GM21423 (cell line): ENCODE measurements around the gene CFAP91.
A peak's percentile ranks its signal among the peaks of the same experiment; 100 is the strongest.

Experiments used
- ATAC-seq: cut with Tn5 transposase; IDR thresholded peaks from one replicate; pipeline ENCODE4 v1.9.1; 2021; ENCODE audit warnings: mild to moderate bottlenecking, moderate library complexity; ENCODE audit not compliant: unreplicated experiment

CFAP91 gene

DNA sequence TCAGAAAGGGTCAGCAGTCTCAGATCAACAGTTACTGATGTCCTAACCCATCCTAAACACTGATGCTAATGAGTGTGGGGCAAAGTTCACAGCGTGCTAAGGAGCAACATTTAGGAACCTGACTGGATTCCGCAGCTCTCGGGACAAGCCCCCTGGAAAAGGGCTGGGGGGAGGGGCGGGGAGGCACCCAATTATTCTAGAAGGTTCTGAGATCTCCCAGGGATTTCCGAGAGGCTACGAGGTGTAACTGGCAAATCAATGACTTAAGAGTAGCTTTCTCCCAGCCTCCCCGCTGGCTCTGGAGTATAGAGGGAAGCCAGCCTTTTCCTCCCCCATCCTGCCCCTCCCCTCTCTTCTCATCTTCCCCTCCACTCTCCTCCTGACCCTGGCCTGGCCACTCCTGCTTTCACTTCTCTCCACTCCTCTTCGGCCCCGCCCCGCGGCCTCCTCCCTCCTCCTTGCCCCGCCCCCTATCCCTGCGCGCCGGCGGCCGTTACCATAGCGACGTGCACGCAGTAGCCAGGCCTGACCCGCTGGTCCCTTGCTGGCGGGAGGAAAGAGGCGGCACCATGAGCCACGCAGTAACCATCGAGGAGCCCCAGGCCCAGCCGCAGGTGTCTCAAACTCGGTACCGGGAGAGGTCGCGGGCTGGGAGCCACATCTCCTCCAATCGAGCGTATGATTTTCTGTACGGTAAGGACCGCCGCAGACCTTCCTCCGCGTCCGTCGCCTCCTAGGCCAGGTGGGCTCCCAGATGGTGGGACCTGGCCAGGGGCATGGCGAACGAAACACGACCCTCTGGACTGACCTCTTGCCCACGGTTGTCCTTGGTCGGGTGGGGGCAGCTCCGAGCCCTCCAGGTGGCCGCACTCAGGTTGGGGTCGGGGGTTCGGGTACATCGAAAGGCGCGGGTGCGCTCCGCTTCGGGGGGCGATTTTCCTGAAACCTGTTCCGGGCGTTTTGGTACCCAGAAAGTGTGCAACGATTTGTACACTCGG lies at the start of gene CFAP91:
Gene CFAP91 (plus strand): TSS at position 493 of the 998 bp plus-strand sequence. CDS start 77 bp downstream, at position 570.
- ATAC-seq: peak; percentile 93

DNA sequence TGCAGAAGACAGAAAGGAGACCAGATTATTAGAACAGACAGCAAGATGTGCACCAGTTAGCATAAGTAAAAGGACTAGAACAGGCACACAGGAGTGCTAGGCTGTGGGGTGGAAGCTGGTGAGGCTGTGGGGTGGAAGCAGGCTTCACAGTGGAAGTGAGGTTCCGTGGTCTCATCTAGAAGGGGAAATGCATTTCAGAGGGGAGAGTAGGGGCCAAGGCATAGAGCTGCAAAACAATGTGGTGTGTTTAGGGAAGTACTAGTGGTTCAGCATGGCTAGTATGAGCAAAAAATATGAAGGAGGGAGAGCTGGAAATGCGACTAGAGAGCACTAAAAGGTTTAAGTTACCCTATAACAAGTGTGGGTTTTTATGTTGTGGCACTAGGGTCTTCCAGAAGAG lies 48.9 kb upstream of the CFAP91 start:
- no peak for ATAC-seq

DNA sequence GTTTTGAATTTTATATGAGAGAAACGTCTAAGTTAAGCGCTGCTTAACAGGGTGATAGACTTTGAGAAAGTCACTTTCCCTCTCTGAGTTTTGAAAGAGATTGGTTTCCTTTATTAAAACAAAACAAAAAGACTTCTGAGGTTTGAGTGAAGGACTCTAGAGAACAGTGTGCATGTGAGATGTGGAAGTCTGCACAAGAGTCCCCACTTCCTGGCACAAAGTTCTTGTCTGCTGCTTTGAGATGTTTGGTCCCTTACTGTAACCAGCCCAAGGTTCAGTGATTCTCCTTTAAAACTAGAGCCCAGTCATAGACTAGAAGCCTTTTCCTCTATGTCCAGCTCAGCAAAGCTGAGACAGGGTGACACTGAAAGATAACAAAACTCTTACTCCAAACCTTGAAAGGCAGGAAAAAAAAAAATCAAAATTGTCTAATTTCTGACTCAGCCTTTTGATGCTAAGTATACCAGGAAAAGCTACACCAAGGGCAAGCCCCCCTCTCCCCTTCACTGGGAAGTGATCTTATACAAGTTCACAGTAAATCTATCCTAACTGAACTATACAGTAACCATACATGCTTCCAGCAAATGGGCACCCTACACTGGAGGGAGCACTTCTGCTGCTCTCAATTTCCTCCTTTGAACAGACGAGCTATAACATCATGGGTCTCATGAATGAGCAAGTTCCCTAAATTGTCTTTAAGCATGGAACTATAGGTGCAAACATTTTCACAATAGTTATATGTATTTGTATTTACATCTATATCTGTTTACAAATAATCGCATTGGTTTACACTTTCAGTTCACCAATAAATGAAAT lies 44.7 kb upstream of the CFAP91 start:
- ATAC-seq: peak; percentile 59

GRCh38 chr3:119658994-119659393 lies 43.8 kb upstream of the CFAP91 start:
- ATAC-seq: no peak

DNA sequence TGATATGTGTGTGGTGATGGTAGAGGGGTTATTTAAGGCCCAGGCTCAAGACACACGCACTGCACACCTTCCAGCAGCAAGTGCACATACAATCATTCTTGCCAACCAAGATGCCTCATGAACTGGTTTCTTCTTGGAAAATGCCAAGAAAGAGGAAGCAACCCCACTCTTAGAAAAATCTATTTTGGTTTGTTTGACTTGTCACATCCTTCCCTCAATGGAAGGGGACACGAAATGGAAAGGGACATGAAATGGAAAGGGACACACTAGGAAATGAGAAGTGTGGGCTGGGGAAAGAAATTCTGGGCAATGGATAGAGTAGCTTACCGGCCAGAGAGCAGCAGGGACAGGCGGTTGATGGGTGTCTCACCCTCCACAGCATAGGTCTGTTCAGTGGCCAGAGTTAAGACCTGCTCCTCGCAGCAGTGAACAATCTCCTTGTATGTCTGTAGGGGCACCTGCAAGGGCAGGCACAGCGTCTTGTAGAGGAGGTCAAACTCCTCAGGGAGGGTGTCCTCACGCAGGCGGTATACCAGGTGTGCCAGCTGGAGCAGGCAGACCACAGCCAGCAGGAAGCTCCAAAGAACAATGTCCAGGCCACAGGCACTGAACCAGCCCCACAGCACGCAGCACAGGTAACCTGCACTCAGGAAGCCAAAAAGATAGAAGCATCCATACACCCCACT lies 43.1 kb upstream of the CFAP91 start:
- ATAC-seq: no peak

DNA sequence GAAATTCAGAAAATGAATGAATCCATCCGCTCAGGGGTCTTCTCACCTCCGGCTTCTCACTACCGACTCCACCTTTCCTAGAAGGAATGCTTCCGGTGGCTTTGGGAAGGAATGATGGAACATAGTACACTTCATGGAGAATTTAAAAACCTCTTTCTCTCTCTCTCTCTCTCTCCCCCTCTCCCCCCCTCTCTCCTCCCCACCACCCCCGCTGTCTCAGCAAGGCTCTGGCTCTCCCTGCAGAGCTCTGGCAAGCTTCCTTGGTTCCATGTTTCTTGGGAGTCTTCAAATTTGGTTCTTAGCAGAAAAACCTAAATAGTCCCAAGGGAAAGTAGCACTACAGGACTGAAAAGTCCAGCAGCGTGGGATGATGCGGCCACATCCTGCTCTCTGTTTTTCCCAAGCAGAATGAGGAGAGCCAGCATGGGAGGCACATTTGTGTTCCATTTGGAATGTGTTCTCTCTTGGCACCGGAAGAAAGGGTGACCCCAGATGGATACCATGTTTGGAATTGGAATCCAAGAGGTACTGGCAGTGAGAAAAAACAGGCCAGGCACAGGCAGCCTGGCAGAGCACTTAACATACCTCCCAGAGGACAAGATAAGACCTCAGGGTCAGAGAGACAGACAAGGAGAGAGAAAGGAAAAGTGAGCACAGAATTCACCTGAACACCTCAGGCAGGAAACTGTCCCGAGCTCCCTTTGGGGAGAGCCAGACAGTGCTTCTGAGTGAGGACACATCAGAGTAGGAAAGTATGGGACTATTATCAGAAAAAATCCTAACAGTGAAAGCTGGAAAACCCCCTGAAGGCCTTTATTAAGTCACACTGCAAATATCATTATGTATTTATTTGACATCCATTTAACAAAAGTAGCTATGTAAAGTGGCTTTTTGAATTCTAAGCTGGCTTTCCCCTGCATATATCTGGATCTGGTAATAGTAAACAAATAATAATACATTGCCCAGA lies 42.1 kb upstream of the CFAP91 start, which contains the start of gene POPDC2:
Gene POPDC2 (minus strand): TSS at position 116 of the 967 bp plus-strand sequence. CDS start 166 bp downstream, outside the sequence.
- no peak for ATAC-seq

- no peak for ATAC-seq
These were observed 40.0 kb upstream of the CFAP91 start for GRCh38 chr3:119662604-119663373.

DNA sequence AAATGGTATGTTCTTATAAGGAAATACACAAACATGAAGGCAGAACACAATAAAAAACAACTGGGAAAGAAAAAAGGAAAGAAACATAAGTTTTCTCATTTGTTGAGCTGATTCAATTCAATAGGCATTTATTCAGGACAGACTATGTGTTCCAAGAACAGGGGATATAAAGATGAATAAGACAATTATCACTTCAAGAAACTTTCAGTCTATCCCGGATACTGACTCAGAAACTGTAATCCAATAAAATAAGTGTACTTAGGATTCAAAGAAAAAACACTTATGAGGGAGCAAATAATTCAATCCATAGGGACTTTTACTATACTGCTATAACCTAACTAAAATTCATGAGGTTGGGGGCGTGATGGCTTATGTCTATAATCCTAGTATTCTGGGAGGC lies 38.9 kb upstream of the CFAP91 start:
- ATAC-seq: no peak

GRCh38 chr3:119664370-119664769 lies 38.5 kb upstream of the CFAP91 start:
- no peak for ATAC-seq

DNA sequence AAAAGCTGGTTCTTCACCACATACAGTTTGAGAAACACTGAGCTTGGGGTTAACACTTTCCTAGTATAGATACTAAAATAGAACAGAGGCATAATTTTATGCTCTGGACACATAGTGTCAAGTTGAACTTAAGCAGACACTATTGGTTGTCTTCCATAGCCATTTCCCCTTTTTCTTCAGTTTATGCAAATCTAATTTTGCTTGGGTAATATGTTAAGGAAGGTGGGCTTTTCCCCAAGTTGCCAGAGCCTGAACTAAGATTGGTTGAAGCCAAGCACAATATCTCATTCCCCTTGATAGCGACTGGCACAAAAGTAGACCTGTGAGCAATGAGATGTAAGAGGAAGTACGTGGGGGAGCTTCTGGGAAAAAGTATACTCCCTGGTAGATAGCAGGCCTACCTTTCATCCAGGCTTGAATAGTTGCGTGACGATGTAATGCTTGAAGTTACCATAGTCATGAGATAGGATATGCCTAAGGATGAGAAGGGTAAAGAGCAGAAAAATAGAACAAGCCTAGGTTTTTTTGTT lies 37.9 kb upstream of the CFAP91 start:
- ATAC-seq: peak; percentile 41

GRCh38 chr3:119665954-119666559 lies 36.8 kb upstream of the CFAP91 start:
- ATAC-seq: no peak

- no peak for ATAC-seq
These were observed 32.8 kb upstream of the CFAP91 start for GRCh38 chr3:119669906-119670570.

GRCh38 chr3:119672776-119673175 lies 30.0 kb upstream of the CFAP91 start:
- no peak for ATAC-seq

DNA sequence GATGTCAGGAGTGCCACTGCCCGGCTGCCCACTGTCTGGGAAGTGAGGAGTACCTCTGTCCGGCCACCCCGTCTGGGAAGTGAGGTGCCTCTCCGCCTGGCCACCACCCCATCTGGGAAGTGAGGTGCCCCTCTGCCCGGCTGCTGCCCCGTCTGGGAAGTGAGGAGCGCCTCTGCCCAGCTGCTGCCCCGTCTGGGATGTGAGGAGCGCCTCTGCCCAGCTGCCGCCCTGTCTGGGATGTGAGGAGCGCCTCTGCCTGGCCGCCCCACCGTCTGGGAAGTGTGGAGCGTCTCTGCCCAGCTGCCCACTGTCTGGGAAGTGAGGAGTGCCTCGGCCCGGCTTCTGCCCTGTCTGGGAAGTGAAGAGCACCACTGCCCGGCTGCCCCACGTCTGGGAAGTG lies 28.9 kb upstream of the CFAP91 start:
- no peak for ATAC-seq

DNA sequence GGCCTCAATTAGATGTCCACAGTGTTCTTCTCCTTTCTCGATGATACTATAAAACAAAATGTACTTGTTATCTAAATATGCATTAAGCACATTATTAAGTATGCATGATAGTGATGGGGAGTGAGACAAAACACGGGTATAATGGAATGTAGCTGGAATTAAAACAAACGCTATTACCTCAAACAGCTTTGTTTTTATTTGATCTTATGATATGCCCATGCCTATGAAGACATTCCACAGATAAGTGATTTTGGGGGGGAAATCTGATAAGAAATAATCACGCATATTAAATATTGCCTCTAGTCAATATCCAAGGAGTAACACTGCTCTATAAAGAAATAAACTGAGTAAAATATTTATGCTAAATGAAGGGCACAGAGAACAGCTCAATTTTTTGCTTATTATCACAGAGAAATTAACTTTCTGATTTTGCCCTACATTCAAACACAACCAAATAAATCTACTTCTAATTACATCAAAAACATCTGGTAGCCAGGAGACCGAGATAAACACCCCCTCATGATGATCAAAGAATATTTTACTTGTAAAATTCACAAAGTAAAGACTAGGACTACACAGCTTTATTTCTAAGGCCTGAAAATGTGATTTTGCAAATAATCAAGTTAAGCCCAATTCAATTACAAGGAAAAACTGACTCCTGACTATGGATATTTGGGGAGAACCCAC lies 27.5 kb upstream of the CFAP91 start:
- ATAC-seq: no peak

GRCh38 chr3:119676020-119676419 lies 26.8 kb upstream of the CFAP91 start:
- no peak for ATAC-seq
